ENCODE results near the gene ZNF730.

GRCh38 chr19:23145617-23146415, 29.0 kb downstream of the ZNF730 start:
- TF ChIP-seq CTCF (IDR thresholded peaks at IDR 0.05) (no peak), POLR2A (IDR thresholded peaks at IDR 0.05) (no peak)
